GM21825 (cell line): ENCODE measurements around the gene THAP3.
"Not testable (repeated sequence)": the region's sequence is repeated elsewhere in the genome, so short reads cannot be mapped to it uniquely, and the experiment has no call there.

Experiments
- ATAC-seq: cut with Tn5 transposase; IDR thresholded peaks from one replicate; pipeline ENCODE4 v1.9.1; 2021; ENCODE audit warnings: mild to moderate bottlenecking, moderate library complexity; ENCODE audit not compliant: unreplicated experiment

The THAP3 gene

GRCh38 chr1:6632588-6633514 lies 8.2 kb downstream of the THAP3 start:
- ATAC-seq = no peak

- ATAC-seq = no peak
These were observed 9.8 kb downstream of the THAP3 start for GRCh38 chr1:6634371-6635052.

- no peak for ATAC-seq
These were observed 10.7 kb downstream of the THAP3 start for GRCh38 chr1:6635161-6635909.

- ATAC-seq = no peak
These were observed 11.5 kb downstream of the THAP3 start for GRCh38 chr1:6635910-6636760.

GRCh38 chr1:6636778-6637177 lies 12.1 kb downstream of the THAP3 start:
- ATAC-seq = not testable (repeated sequence)

GRCh38 chr1:6637770-6638169 lies 13.1 kb downstream of the THAP3 start:
- ATAC-seq = no peak

GRCh38 chr1:6638226-6638625 lies 13.6 kb downstream of the THAP3 start:
- no peak for ATAC-seq

GRCh38 chr1:6640867-6641266 lies 16.2 kb downstream of the THAP3 start:
- ATAC-seq = not testable (repeated sequence)

GRCh38 chr1:6645018-6645417 lies 20.4 kb downstream of the THAP3 start:
- ATAC-seq = no peak

GRCh38 chr1:6646499-6647148 lies 22.0 kb downstream of the THAP3 start:
- no peak for ATAC-seq

GRCh38 chr1:6648556-6648955 lies 23.9 kb downstream of the THAP3 start:
- ATAC-seq = no peak

- no peak for ATAC-seq
These were observed 27.2 kb downstream of the THAP3 start for GRCh38 chr1:6651909-6652308.

- ATAC-seq = no peak
These were observed 28.3 kb downstream of the THAP3 start for GRCh38 chr1:6652986-6653385.

GRCh38 chr1:6653436-6654290 lies 29.0 kb downstream of the THAP3 start:
- ATAC-seq = no peak

GRCh38 chr1:6657138-6657537 lies 32.5 kb downstream of the THAP3 start:
- no peak for ATAC-seq

GRCh38 chr1:6658359-6659060 lies 33.8 kb downstream of the THAP3 start:
- no peak for ATAC-seq

- ATAC-seq = no peak
These were observed 35.9 kb downstream of the THAP3 start for GRCh38 chr1:6660415-6661049.

GRCh38 chr1:6662468-6662867 lies 37.8 kb downstream of the THAP3 start:
- ATAC-seq = not testable (repeated sequence)
